Loucy (cell line): ENCODE data around the gene CHCHD4.

Experiments
- H2AFZ ChIP-seq: fragments of 200-600 bp; sonication (generic); 2 replicates; pipeline ENCODE4 v1.6.0; 2016; ENCODE audit warnings: antibody characterized with exemption, mild to moderate bottlenecking, low read length, moderate library complexity
- H3F3A ChIP-seq: fragments of 200-600 bp; 2 replicates; pipeline ENCODE4 v1.6.0; 2016; ENCODE audit warnings: antibody characterized with exemption, low read depth, mild to moderate bottlenecking
- H3K27me3 ChIP-seq: fragments of 200-600 bp; sonication (generic); 2 replicates; pipeline ENCODE4 v1.6.1; 2014; ENCODE audit warnings: low read length, mild to moderate bottlenecking; ENCODE audit not compliant: insufficient read depth, poor library complexity, severe bottlenecking
- H3K36me3 ChIP-seq: fragments of 200-600 bp; sonication (generic); 2 replicates; pipeline ENCODE4 v1.6.1; 2016; ENCODE audit warnings: low read length; ENCODE audit not compliant: insufficient read depth
- H3K4me1 ChIP-seq: fragments of 200-600 bp; sonication (generic); 2 replicates; pipeline ENCODE4 v1.5.1; 2014; ENCODE audit warnings: low read length, mild to moderate bottlenecking; ENCODE audit not compliant: insufficient read depth, poor library complexity, severe bottlenecking
- H3K4me2 ChIP-seq: fragments of 200-600 bp; sonication (generic); 2 replicates; pipeline ENCODE4 v1.6.0; 2014; ENCODE audit warnings: antibody characterized with exemption, low read length, low read depth, mild to moderate bottlenecking; ENCODE audit not compliant: poor library complexity, severe bottlenecking
- H3K4me3 ChIP-seq: fragments of 200-600 bp; sonication (generic); 2 replicates; pipeline ENCODE4 v1.5.1; 2014; ENCODE audit warnings: low read length, mild to moderate bottlenecking, mixed read lengths; ENCODE audit not compliant: poor library complexity, severe bottlenecking
- H3K79me2 ChIP-seq: fragments of 200-600 bp; sonication (generic); 2 replicates; pipeline ENCODE4 v1.6.1; 2014; ENCODE audit warnings: low read length; ENCODE audit not compliant: insufficient read depth
- H3K9ac ChIP-seq: fragments of 200-600 bp; sonication (generic); 2 replicates; pipeline ENCODE4 v1.6.0; 2014; ENCODE audit warnings: mild to moderate bottlenecking, low read depth, low read length, moderate library complexity; ENCODE audit not compliant: poor library complexity, severe bottlenecking
- H3K9me2 ChIP-seq: fragments of 200-600 bp; sonication (generic); replicated peaks from 2 replicates; pipeline ENCODE4 v1.6.1; 2016; ENCODE audit warnings: low read depth, low read length, mixed read lengths
- H3K9me3 ChIP-seq: fragments of 200-600 bp; sonication (generic); 2 replicates; pipeline ENCODE4 v1.6.1; 2014; ENCODE audit warnings: mild to moderate bottlenecking, antibody characterized with exemption, low read length, low read depth; ENCODE audit not compliant: insufficient read depth
- H4K20me1 ChIP-seq: fragments of 200-600 bp; sonication (generic); 2 replicates; pipeline ENCODE4 v1.6.0; 2014; ENCODE audit warnings: antibody characterized with exemption, low read length, mild to moderate bottlenecking; ENCODE audit not compliant: insufficient read depth, poor library complexity, severe bottlenecking
- EZH2phosphoT487 ChIP-seq: fragments of 200-600 bp; IDR thresholded peaks from 2 replicates; pipeline ENCODE4 v1.6.1; 2018; ENCODE audit warnings: antibody characterized with exemption, mild to moderate bottlenecking, moderate library complexity, borderline replicate concordance
- TF ChIP-seq, protein P1 (sequence below): fragments of 200-600 bp; sonication (generic); conservative IDR thresholded peaks from 2 replicates; pipeline ENCODE4 v1.5.1; 2014; ENCODE audit warnings: mild to moderate bottlenecking, antibody characterized with exemption, low read length

Gene CHCHD4

DNA sequence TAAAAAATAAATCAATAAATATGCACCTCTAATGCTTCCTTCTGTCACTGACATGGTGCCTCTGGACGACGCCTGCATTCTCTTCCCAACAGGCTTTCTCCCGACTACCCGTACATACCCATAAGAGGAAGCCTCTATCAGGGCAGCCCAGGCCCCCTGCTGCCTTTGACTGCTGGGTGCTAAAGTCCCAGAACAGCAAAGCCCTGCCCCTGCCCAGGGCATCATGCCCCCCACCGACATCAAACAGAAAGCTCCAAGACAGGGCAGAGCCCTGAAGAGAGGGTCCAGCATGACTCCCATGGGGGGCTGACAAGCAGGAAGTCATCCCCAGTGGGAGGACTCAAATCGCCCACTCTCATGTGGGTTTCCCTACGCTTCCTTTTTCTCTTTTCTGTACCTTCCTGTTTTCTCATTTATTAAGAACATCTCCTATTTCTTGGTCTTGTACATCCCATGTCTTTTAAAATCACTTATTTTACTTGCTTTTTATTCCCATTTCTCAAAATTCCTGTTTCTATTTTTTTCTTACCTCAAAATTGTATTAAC lies 30.3 kb upstream of the CHCHD4 start:
- peaks cover 32% of the 10 kb centered on the region for H3K36me3 ChIP-seq
- H3K9me2 ChIP-seq = no peaks in the 10 kb centered on the region
- no peaks in the 10 kb centered on the region for H3K9me3 ChIP-seq
- H3K4me2 ChIP-seq = no peak overlapping the region
- H3F3A ChIP-seq = no peaks in the 10 kb centered on the region
- H3K79me2 ChIP-seq = no peaks in the 10 kb centered on the region
- no peaks in the 10 kb centered on the region for H3K27me3 ChIP-seq
- no peak overlapping the region for H2AFZ ChIP-seq
- no peaks in the 10 kb centered on the region for H3K4me1 ChIP-seq
- no peak overlapping the region for H3K9ac ChIP-seq
- TF ChIP-seq, protein P1, sequence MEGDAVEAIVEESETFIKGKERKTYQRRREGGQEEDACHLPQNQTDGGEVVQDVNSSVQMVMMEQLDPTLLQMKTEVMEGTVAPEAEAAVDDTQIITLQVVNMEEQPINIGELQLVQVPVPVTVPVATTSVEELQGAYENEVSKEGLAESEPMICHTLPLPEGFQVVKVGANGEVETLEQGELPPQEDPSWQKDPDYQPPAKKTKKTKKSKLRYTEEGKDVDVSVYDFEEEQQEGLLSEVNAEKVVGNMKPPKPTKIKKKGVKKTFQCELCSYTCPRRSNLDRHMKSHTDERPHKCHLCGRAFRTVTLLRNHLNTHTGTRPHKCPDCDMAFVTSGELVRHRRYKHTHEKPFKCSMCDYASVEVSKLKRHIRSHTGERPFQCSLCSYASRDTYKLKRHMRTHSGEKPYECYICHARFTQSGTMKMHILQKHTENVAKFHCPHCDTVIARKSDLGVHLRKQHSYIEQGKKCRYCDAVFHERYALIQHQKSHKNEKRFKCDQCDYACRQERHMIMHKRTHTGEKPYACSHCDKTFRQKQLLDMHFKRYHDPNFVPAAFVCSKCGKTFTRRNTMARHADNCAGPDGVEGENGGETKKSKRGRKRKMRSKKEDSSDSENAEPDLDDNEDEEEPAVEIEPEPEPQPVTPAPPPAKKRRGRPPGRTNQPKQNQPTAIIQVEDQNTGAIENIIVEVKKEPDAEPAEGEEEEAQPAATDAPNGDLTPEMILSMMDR = no peak
- no peak for TF ChIP-seq EZH2phosphoT487
- H4K20me1 ChIP-seq = no peaks in the 10 kb centered on the region
- no peak overlapping the region for H3K4me3 ChIP-seq

DNA sequence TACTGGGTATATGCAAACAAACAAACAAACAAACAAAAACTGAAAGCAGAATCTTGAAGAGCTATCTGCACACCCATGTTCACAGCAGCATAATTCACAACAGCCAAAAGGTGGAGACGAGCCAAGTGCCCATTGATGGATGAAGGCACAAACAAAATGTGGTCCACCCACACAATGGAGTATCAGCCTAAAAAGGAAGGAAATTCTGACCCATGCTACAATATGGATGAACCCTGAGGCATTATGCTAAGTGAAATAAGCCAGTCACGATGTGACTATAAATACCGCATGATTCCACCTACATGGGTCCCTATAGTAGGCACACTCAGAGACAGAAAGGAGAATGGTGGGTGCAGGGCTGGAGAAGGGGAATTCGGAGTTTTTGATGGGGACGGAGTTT lies 29.6 kb upstream of the CHCHD4 start:
- Histone ChIP-seq H3K27me3 (no peaks in the 10 kb centered on the region), H3K79me2 (no peaks in the 10 kb centered on the region), H3K9me3 (no peaks in the 10 kb centered on the region), H4K20me1 (no peaks in the 10 kb centered on the region), H3K36me3 (peaks cover 26% of the 10 kb centered on the region), H3K4me2 (no peak overlapping the region), H2AFZ (no peak overlapping the region), H3F3A (no peaks in the 10 kb centered on the region), H3K4me3 (no peak overlapping the region), H3K9ac (no peak overlapping the region), H3K4me1 (no peaks in the 10 kb centered on the region), H3K9me2 (no peaks in the 10 kb centered on the region)
- TF ChIP-seq, protein P1 = no peak
- no peak for TF ChIP-seq EZH2phosphoT487

DNA sequence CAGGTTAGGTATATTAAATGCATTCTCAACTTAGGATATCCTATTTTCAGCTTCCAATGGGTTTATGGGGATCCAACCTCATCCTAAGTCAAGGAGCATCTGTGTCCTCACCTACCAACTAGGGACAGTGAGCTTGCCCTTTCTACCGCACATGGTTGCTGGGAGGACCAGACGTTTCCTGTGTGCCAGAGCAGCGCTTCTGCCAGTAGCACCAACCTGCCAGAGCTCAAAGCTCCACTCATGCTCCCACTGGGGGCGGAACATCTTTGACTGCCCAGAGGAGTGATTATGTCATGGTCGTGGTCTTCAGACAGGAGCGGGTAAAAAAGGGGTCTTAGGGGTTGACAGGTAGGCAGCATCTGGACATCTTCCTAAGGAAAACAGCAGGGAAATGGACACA lies 29.0 kb upstream of the CHCHD4 start:
- Histone ChIP-seq H4K20me1 (no peaks in the 10 kb centered on the region), H2AFZ (no peak overlapping the region), H3F3A (no peaks in the 10 kb centered on the region), H3K4me1 (no peaks in the 10 kb centered on the region), H3K27me3 (no peaks in the 10 kb centered on the region), H3K9me2 (no peaks in the 10 kb centered on the region), H3K4me3 (no peak overlapping the region), H3K9ac (no peak overlapping the region), H3K36me3 (peaks cover 20% of the 10 kb centered on the region; the same call in 1 of the 2 replicates), H3K79me2 (no peaks in the 10 kb centered on the region), H3K4me2 (no peak overlapping the region), H3K9me3 (no peaks in the 10 kb centered on the region)
- TF ChIP-seq, protein P1 = no peak
- no peak for TF ChIP-seq EZH2phosphoT487
